Ectodermal cell (in vitro differentiated cells): Measurements from ENCODE around the gene HOMER1.

ENCODE experiments used
- H3K27ac ChIP-seq: 2 replicates; pipeline ENCODE4 v1.7.0; 2013; ENCODE audit warnings: mild to moderate bottlenecking, low read depth, low read length; ENCODE audit not compliant: insufficient read depth, poor library complexity, severe bottlenecking
- H3K27me3 ChIP-seq: 2 replicates; pipeline ENCODE4 v1.7.0; 2013; ENCODE audit warnings: mild to moderate bottlenecking, low read length; ENCODE audit not compliant: insufficient read depth, control insufficient read depth, poor library complexity, severe bottlenecking
- H3K36me3 ChIP-seq: one replicate; pipeline ENCODE4 v1.7.0; 2013; ENCODE audit warnings: low read length; ENCODE audit not compliant: control insufficient read depth, insufficient read depth
- H3K4me1 ChIP-seq: one replicate; pipeline ENCODE4 v1.7.0; 2013; ENCODE audit warnings: low read length; ENCODE audit not compliant: control insufficient read depth, insufficient read depth
- H3K4me3 ChIP-seq: 2 replicates; pipeline ENCODE4 v1.7.0; 2013; ENCODE audit warnings: low read depth, low read length, control low read depth; ENCODE audit not compliant: insufficient read depth
- H3K9me3 ChIP-seq: 2 replicates; pipeline ENCODE4 v1.7.0; 2013; ENCODE audit warnings: mild to moderate bottlenecking, low read length, moderate library complexity; ENCODE audit not compliant: control insufficient read depth
- WGBS, 2 experiments: methylation state at CpG; one replicate each; pipeline ENCODE4 v1.1.7; 2013; ENCODE audit warnings: missing lambda C conversion rate in 2 of 2; 5-methylcytosine and 5-hydroxymethylcytosine counted together

HOMER1 gene

DNA sequence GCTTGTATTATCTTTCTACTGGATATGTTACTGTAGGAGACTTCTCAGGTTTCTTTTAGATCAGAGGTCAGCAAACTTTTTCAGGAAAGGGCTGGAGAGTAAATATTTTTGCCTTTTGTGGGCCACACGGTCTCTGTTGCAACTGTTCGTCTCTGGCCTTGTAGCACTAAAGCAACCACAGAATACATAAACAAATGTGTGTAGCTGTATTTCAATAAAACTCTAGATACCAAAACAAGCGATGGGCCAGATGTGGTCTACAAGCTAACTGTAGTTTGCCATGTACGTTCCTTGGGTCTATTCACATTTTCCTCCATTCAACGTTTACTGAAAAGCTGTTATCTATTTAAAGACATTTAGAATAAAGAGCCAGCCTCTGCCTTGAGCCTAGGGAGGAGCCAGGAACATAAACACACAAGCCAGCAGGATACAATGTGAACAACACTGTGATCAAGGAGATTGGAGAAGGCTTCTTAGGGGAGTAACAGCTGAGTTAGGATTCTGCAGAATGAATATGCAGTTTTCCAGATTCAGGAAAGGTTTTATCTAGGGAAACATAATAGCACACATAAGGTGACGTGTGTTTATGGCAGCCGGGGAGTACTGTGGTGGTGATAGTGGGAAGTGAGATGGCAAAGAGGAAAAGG lies 33.0 kb upstream of the HOMER1 start:
- peaks cover 4% of the 10 kb centered on the region for H3K4me1 ChIP-seq
- 84 to 86% methylated on average over 7 of the region's 7 CpGs for WGBS, 2 experiments
- no peak overlapping the region for H3K27ac ChIP-seq
- H3K36me3 ChIP-seq: no peaks in the 10 kb centered on the region
- no peaks in the 10 kb centered on the region for H3K9me3 ChIP-seq
- no peaks in the 10 kb centered on the region for H3K27me3 ChIP-seq
- H3K4me3 ChIP-seq: no peak overlapping the region

DNA sequence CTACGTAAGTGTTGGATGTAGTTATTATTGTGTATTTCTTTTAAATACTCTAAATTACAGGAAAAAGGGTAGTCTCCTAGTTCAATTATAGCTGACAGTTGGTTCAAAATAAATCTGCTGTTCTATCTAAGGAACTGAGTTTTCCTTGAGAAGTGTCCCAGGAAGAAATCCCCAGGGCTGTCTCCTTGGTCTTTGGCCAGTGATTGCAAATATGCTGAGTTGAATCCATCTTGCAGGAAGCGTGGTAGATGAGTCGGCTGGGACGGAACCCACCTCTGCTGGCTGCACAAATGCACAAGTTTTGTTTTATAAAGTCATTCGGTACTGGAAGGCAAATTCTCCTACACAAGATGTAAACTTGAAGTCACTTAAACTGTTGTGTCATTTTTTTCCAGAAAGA lies 30.2 kb upstream of the HOMER1 start:
- H3K4me1 ChIP-seq: peaks cover 4% of the 10 kb centered on the region
- no peaks in the 10 kb centered on the region for H3K27me3 ChIP-seq
- WGBS, 2 experiments: 96 to 97% methylated on average over 5 of the region's 5 CpGs
- H3K9me3 ChIP-seq: no peaks in the 10 kb centered on the region
- H3K4me3 ChIP-seq: no peak overlapping the region
- H3K27ac ChIP-seq: no peak overlapping the region
- H3K36me3 ChIP-seq: no peaks in the 10 kb centered on the region

DNA sequence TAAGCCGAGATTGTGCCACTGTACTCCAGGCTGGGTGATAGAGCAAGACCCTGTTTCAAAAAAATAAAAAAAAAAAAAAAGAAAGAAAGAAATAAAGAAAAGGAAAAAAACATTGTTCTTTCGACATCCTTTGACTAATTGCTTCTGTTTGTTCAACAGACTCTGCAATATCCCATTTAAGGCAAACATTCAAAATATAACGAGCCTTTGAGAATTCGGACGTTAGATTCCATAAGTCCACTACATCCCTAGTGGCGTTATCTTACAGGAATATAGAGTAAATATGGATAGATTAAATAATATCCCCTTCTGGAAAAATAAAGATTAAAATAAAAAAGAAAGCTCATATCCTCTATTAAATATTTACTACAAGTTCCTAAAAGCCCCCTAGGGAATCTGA lies 27.0 kb upstream of the HOMER1 start:
- no peaks in the 10 kb centered on the region for H3K27me3 ChIP-seq
- H3K9me3 ChIP-seq: no peaks in the 10 kb centered on the region
- no peaks in the 10 kb centered on the region for H3K36me3 ChIP-seq
- H3K27ac ChIP-seq: no peak overlapping the region
- 100% methylated on average over 2 to 3 of the region's 6 CpGs for WGBS, 2 experiments
- no peak overlapping the region for H3K4me3 ChIP-seq
- H3K4me1 ChIP-seq: no peaks in the 10 kb centered on the region

DNA sequence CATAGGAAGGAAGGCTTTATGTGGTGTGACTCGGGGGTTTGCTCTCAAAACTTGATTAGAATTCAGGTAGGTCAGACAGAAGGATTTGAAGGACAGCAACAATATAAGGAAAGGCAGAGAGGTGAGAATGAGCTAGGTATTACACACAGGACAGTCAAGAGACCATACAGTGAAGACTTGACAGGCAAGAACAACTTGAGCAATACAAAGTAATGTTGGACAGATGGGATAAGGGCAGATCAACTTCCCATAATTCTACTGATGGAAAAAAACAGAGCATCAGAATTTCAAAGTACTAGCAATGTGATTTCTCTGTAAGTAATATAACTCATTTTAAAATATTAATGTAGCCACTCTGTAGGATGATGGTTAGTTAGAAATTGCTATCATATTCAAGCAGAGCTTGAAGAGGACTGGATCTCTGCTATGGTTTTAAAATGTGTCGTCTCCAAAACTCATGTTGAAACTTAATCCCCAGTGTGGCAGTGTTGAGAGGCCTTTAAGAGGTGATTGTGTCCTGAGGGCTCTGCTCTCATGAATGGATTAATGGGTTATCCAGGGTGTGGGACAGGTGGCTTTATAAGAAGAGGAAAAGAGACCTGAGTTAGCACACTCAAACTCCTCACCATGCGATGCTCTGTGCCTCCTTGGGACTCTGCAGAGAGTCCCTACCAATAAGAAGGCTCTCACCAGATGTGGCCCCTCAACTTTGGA lies 22.4 kb upstream of the HOMER1 start:
- no peak overlapping the region for H3K27ac ChIP-seq
- no peak overlapping the region for H3K4me3 ChIP-seq
- H3K27me3 ChIP-seq: no peaks in the 10 kb centered on the region
- no peaks in the 10 kb centered on the region for H3K9me3 ChIP-seq
- no peaks in the 10 kb centered on the region for H3K36me3 ChIP-seq
- 92 to 93% methylated on average over 3 of the region's 3 CpGs for WGBS, 2 experiments
- no peaks in the 10 kb centered on the region for H3K4me1 ChIP-seq

DNA sequence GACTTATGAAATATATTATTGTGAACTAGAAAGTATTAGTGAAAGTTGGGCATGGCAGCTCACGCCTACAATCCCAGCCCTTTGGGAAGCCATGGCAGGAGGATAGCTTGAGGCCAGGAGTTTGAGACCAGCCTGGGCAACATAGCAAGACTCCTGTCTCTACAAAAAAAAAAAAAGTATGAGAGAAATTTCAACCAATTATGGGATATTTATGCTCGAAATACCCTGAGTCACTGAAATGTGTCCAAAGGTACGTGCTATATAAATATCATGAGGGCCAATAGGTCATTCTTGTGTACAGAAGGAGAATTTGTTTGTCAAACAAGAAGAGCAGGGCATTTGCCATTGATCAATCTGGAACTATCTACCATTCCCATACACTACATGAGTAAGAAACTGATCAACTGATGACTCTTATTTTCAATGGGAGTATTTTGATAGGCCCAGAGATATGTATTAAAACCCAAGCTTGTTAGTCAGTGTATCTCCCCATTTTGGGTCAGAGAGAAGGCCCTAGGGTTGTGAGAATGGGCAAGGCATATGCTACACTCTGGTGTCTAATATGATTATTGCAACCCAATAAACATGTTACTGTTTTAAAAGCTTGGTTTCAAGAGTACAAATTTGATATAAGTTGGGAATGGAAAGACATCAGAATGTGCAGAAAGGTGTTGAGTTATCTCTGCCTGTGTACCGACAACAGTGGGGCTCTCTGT lies 21.7 kb upstream of the HOMER1 start:
- Histone ChIP-seq H3K27me3 (no peaks in the 10 kb centered on the region), H3K4me3 (no peak overlapping the region), H3K36me3 (no peaks in the 10 kb centered on the region), H3K9me3 (no peaks in the 10 kb centered on the region), H3K27ac (no peak overlapping the region), H3K4me1 (no peaks in the 10 kb centered on the region)
- 90 to 95% methylated on average over 4 of the region's 4 CpGs for WGBS, 2 experiments

DNA sequence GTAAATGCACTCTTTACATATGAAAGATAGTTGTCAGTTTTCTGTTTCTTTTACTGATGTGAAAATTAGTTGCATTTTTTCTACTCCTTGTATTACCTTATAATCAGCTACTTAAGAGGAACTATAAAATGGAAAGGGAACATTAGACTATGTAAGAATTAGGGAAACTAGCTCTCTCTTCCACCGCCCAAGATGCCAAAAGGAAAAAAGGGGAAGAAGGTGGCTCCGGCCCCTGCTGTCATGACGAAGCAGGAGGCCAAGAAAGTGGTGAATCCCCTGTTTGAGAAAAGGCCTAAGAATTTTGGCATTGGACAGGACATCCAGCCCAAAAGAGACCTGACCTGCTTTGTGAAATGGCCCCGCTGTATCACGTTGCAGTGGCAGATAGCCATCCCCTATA lies 15.2 kb upstream of the HOMER1 start:
- WGBS, 2 experiments: 90 to 91% methylated on average over 5 of the region's 5 CpGs
- Histone ChIP-seq H3K4me1 (no peaks in the 10 kb centered on the region), H3K36me3 (no peaks in the 10 kb centered on the region), H3K4me3 (no peak overlapping the region), H3K27ac (no peak overlapping the region), H3K9me3 (peaks cover 3% of the 10 kb centered on the region), H3K27me3 (no peaks in the 10 kb centered on the region)

DNA sequence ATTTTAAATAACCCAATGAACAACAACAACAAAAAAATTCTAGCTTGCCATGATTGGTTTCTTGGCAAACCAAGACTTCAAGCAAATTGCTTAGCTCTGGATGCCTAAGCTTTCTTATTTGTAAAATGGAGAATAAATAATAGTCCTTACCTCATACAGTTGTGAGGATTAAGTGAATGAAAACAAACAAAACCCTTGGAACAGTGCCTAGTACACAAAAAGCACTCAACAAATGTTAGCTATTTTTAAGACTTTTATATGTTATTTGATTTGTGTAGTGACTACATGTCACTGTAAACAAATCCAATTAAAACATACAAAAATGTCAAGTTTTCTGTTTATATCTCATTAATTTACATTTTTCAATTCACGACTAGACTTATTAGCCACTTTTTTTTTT lies 13.5 kb upstream of the HOMER1 start:
- WGBS, 2 experiments: 88 to 100% methylated on average over 1 of the region's 1 CpG
- no peaks in the 10 kb centered on the region for H3K4me1 ChIP-seq
- H3K36me3 ChIP-seq: no peaks in the 10 kb centered on the region
- H3K27me3 ChIP-seq: no peaks in the 10 kb centered on the region
- peaks cover 3% of the 10 kb centered on the region for H3K9me3 ChIP-seq
- H3K4me3 ChIP-seq: no peak overlapping the region
- no peak overlapping the region for H3K27ac ChIP-seq

DNA sequence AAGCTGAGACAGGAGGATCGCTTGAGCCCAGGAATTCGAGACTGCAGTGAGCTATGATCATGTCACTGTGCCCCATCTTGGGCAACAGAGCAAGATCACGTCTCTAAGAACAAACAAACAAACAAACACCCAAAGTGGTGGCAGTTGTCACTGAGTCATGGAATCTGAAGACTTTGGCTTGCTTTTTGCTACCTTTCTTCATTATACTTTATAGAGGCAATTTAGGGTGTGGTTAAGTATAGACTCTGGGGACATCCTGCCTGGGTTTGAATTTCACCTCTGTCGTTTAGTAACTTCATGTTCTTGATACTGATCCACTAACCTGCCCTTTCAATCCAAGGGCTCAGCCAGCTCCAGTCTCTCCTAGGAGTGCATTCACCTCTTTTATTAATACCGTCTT lies 13.0 kb upstream of the HOMER1 start:
- no peak overlapping the region for H3K27ac ChIP-seq
- H3K9me3 ChIP-seq: peaks cover 3% of the 10 kb centered on the region
- H3K27me3 ChIP-seq: no peaks in the 10 kb centered on the region
- no peak overlapping the region for H3K4me3 ChIP-seq
- H3K36me3 ChIP-seq: no peaks in the 10 kb centered on the region
- WGBS, 2 experiments: 89 to 90% methylated on average over 5 of the region's 5 CpGs
- H3K4me1 ChIP-seq: no peaks in the 10 kb centered on the region

DNA sequence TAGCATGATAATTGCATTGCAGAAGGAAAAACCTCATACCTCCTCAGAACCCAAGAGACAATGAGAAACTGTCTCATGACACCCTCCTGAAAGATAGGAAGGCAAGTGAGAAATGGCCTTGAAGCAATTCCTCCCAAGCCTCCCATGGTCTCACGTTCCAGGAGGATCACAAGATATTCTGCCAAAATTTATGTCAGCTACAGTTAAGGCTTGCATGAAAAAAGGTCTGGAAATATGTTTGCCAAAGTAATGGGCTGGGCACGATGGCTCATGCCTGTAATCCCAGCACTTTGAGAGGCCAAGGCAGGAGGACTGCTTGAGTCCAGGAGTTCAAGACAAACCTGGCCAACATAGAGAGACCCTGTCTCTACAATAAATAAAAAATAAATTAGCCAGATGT lies 12.6 kb upstream of the HOMER1 start:
- Histone ChIP-seq H3K4me3 (no peak overlapping the region), H3K4me1 (no peaks in the 10 kb centered on the region)
- WGBS, 2 experiments: 91 to 95% methylated on average over 2 of the region's 2 CpGs

DNA sequence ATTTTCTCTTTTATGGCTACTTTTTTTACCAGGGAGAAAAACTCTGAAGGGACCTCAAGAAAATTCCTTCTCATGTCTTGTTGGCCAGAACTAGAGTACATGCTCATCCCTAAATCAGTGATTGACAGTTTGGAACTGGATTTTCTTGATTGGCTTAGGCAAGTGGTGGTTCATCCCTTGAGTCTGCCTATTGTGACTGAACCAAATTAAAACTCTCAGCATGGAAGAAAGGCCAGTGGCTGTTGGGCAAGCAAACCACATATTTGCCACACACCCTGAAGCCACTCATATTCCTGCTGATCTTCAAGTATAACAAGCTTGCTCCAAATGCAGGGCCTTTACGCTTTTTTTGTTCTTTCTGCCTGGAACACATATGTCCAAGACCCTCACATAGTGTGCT lies 7.2 kb upstream of the HOMER1 start:
- H3K9me3 ChIP-seq: peaks cover 3% of the 10 kb centered on the region
- no peaks in the 10 kb centered on the region for H3K4me1 ChIP-seq
- H3K36me3 ChIP-seq: no peaks in the 10 kb centered on the region
- H3K27ac ChIP-seq: no peak overlapping the region
- H3K27me3 ChIP-seq: no peaks in the 10 kb centered on the region
- WGBS, 2 experiments: 89 to 92% methylated on average over 1 of the region's 1 CpG
- H3K4me3 ChIP-seq: no peak overlapping the region

More for the DNA sequence above, 12.6 kb upstream of the HOMER1 start:
- Histone ChIP-seq H3K27ac (no peak overlapping the region), H3K27me3 (no peaks in the 10 kb centered on the region), H3K9me3 (peaks cover 3% of the 10 kb centered on the region), H3K36me3 (no peaks in the 10 kb centered on the region)
